T47D (cell line): ENCODE data around the gene RPL3.

Experiments
- DNase-seq, 2 experiments: peaks; one replicate each; pipeline versions ENCODE4 v3.0.0 to v3.0.0-alpha.2; 2011 to 2012; ENCODE audit warnings: low read depth in 1 of 2, low spot score in 1 of 2
- JUND ChIP-seq: IDR thresholded peaks from 2 replicates; pipeline ENCODE4 v1.6.1; 2012; ENCODE audit warnings: low read depth
- in situ Hi-C: cut with HindIII; loops from 2 replicates; pipeline ENCODE4 v1.10.0; 2016; ENCODE audit warnings: low sequenced_read_pairs, low pct_unique_long_range_greater_than_20kb

RPL3 gene

GRCh38 chr22:39263626-39264348 is 55.6 kb downstream of the RPL3 start:
- TF ChIP-seq JUND = no peak
- in situ Hi-C loops = no loop called here
- DNase-seq = no peak
